ENCODE data around the gene LHX1.

DNA sequence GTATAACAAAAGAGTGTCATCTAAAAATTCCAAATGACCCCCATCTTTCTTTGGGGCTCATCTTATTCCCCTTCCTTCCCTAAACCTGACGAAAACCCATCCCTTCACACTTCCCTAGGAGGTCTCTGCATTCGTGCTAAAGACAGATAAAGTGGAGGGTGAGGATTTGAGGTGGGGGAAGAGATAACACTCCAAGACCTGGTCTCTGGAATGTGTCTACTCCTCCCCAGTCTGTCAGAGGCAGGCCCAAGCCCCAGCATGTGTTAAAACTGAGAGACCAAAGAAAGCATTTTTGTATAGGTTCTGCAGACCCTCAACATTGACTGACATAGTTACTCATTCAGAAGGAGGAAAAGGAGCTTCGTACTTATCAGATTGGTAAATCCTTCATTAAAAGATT, 11.0 kb upstream of the LHX1 start:
- TF ChIP-seq, protein P1, sequence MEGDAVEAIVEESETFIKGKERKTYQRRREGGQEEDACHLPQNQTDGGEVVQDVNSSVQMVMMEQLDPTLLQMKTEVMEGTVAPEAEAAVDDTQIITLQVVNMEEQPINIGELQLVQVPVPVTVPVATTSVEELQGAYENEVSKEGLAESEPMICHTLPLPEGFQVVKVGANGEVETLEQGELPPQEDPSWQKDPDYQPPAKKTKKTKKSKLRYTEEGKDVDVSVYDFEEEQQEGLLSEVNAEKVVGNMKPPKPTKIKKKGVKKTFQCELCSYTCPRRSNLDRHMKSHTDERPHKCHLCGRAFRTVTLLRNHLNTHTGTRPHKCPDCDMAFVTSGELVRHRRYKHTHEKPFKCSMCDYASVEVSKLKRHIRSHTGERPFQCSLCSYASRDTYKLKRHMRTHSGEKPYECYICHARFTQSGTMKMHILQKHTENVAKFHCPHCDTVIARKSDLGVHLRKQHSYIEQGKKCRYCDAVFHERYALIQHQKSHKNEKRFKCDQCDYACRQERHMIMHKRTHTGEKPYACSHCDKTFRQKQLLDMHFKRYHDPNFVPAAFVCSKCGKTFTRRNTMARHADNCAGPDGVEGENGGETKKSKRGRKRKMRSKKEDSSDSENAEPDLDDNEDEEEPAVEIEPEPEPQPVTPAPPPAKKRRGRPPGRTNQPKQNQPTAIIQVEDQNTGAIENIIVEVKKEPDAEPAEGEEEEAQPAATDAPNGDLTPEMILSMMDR (conservative IDR thresholded peaks at IDR 0.05; ENCODE audit: low read length) = no peak
- no peak for TF ChIP-seq EZH2phosphoT487 (IDR thresholded peaks at IDR 0.05; ENCODE audit: borderline replicate concordance)

Measured in Loucy (cell line).